Liver (tissue), 9 donors: ENCODE results near the gene KRT6C. TPM values are rescaled to one million over a fixed set of nuclear protein-coding genes. Genes with fewer than 3 reads are reported as not detected.

ENCODE experiments used
- DNase-seq: peaks from one replicate; pipeline ENCODE4 v3.0.0-alpha.2; 2017; ENCODE audit warnings: low spot score
- H3K27ac ChIP-seq, 2 donors: one replicate each; pipeline ENCODE4 v1.7.0; 2013; ENCODE audit warnings: inconsistent platforms in 2 of 2, low read length in 2 of 2, control low read depth in 1 of 2, low read depth in 1 of 2, mild to moderate bottlenecking in 1 of 2
- H3K27me3 ChIP-seq, 4 donors: one replicate each; pipeline versions ENCODE4 v1.6.1 to v1.7.0; 2013; ENCODE audit warnings: low read length in 3 of 4, inconsistent platforms in 1 of 4, mild to moderate bottlenecking in 1 of 4, moderate library complexity in 1 of 4; ENCODE audit not compliant: control insufficient read depth in 4 of 4, insufficient read depth in 4 of 4
- H3K36me3 ChIP-seq, 4 donors: one replicate each; pipeline versions ENCODE4 v1.6.1 to v1.7.0; 2013; ENCODE audit warnings: low read length in 3 of 4, mild to moderate bottlenecking in 3 of 4, low read depth in 1 of 4, moderate library complexity in 1 of 4; ENCODE audit not compliant: control insufficient read depth in 4 of 4, insufficient read depth in 3 of 4
- H3K4me1 ChIP-seq, 4 donors: one replicate each; pipeline versions ENCODE4 v1.6.1 to v1.7.0; 2013; ENCODE audit warnings: low read length in 3 of 4, mild to moderate bottlenecking in 3 of 4, moderate library complexity in 1 of 4; ENCODE audit not compliant: control insufficient read depth in 4 of 4, insufficient read depth in 4 of 4
- H3K4me3 ChIP-seq, 3 donors: one replicate each; pipeline versions ENCODE4 v1.6.1 to v1.7.0; 2013; ENCODE audit warnings: low read length in 3 of 3, control low read depth in 1 of 3, low read depth in 1 of 3, mild to moderate bottlenecking in 1 of 3
- H3K9ac ChIP-seq, 2 donors: one replicate each; pipeline ENCODE4 v1.7.0; 2013; ENCODE audit warnings: low read length in 2 of 2, mild to moderate bottlenecking in 2 of 2, moderate library complexity in 2 of 2, control low read depth in 1 of 2, low read depth in 1 of 2
- H3K9me3 ChIP-seq, 4 donors: one replicate each; pipeline versions ENCODE4 v1.6.1 to v1.7.0; 2013; ENCODE audit warnings: low read length in 3 of 4; ENCODE audit not compliant: control insufficient read depth in 4 of 4
- ATF3 ChIP-seq: IDR thresholded peaks from 2 replicates; pipeline ENCODE4 v1.6.1; 2016; ENCODE audit warnings: antibody characterized with exemption
- EGR1 ChIP-seq, 2 donors: IDR thresholded peaks; 2 replicates each; pipeline ENCODE4 v1.6.1; 2016 to 2018; ENCODE audit warnings: antibody characterized with exemption in 2 of 2, low read depth in 2 of 2
- FOXA1 ChIP-seq: IDR thresholded peaks from 2 replicates; pipeline ENCODE4 v1.6.1; 2016; ENCODE audit warnings: antibody characterized with exemption
- FOXA2 ChIP-seq: IDR thresholded peaks from 2 replicates; pipeline ENCODE4 v1.6.1; 2016; ENCODE audit warnings: antibody characterized with exemption
- GABPA ChIP-seq, 2 donors: IDR thresholded peaks in 1 of 2; conservative IDR thresholded peaks in 1 of 2; 2 replicates each; pipeline ENCODE4 v1.6.1; 2016; ENCODE audit warnings: antibody characterized with exemption in 2 of 2, mild to moderate bottlenecking in 1 of 2, moderate library complexity in 1 of 2
- HNF4A ChIP-seq, 2 donors: conservative IDR thresholded peaks; 2 replicates each; pipeline ENCODE4 v1.6.1; 2016; ENCODE audit warnings: antibody characterized with exemption in 2 of 2, mild to moderate bottlenecking in 2 of 2
- HNF4G ChIP-seq: IDR thresholded peaks from 2 replicates; pipeline ENCODE4 v1.6.1; 2016; ENCODE audit warnings: antibody characterized with exemption
- JUND ChIP-seq, 2 donors: IDR thresholded peaks; 2 replicates each; pipeline ENCODE4 v1.6.1; 2016; ENCODE audit warnings: antibody characterized with exemption in 2 of 2
- MAX ChIP-seq: IDR thresholded peaks from 2 replicates; pipeline ENCODE4 v1.6.1; 2016; ENCODE audit warnings: antibody characterized with exemption
- NR2F2 ChIP-seq: IDR thresholded peaks from 2 replicates; pipeline ENCODE4 v1.6.1; 2016; ENCODE audit warnings: antibody characterized with exemption
- RAD21 ChIP-seq, 2 donors: IDR thresholded peaks; 2 replicates each; pipeline ENCODE4 v1.6.1; 2016; ENCODE audit warnings: antibody characterized with exemption in 2 of 2, mild to moderate bottlenecking in 2 of 2
- REST ChIP-seq: IDR thresholded peaks from 2 replicates; pipeline ENCODE4 v1.6.1; 2016; ENCODE audit warnings: antibody characterized with exemption, mild to moderate bottlenecking
- RXRA ChIP-seq, 2 donors: IDR thresholded peaks; 2 replicates each; pipeline ENCODE4 v1.6.1; 2017 to 2018; ENCODE audit warnings: antibody characterized with exemption in 2 of 2, mild to moderate bottlenecking in 1 of 2
- SP1 ChIP-seq: IDR thresholded peaks from 2 replicates; pipeline ENCODE4 v1.6.1; 2018; ENCODE audit warnings: antibody characterized with exemption, mild to moderate bottlenecking
- TAF1 ChIP-seq: conservative IDR thresholded peaks from 2 replicates; pipeline ENCODE4 v1.6.1; 2016; ENCODE audit warnings: antibody characterized with exemption, mild to moderate bottlenecking
- YY1 ChIP-seq: IDR thresholded peaks from 2 replicates; pipeline ENCODE4 v1.6.1; 2016; ENCODE audit warnings: antibody characterized with exemption, mild to moderate bottlenecking
- ZBTB33 ChIP-seq: IDR thresholded peaks from 2 replicates; pipeline ENCODE4 v1.6.1; 2016; ENCODE audit warnings: antibody characterized with exemption
- WGBS: extraction: QIAGEN DNeasy Blood & Tissue Kit; methylation state at CpG from one replicate; pipeline ENCODE4 v1.1.7; 2013; 5-methylcytosine and 5-hydroxymethylcytosine counted together
- polyA plus RNA-seq, 2 donors: library from polyadenylated mRNA; stranded (reverse) in 1 of 2; unstranded in 1 of 2; fragments of 200-250 nt in 1 of 2; fragments of >200 nt in 1 of 2; fragmentation: Nextera tagmentation in 1 of 2; extraction: Ambion mirVana in 1 of 2; gene quantifications; one replicate each; pipeline versions ENCODE4 v1.2.1 to v1.2.3, GENCODE V29; 2013 to 2015
- total RNA-seq, 2 donors: library from RNA; depleted of rRNA; stranded (reverse); fragments of >200 nt; gene quantifications; one replicate each; pipeline ENCODE4 v1.2.3, GENCODE V29; 2014
- donor health status: healthy.
- donor health status: healthy.
- donor health status: healthy.
- donor health status: healthy.
- donor health status: healthy.

The KRT6C gene
- total and polyA plus RNA-seq, 4 donors, result 0.61 TPM; not detected in 3

GRCh38 chr12:52437508-52437907 lies 36.1 kb downstream of the KRT6C start:
- H3K4me3 ChIP-seq, result no peak overlapping the region
- no peaks in the 10 kb centered on the region for H3K4me1 ChIP-seq
- peaks cover 0 to 6% (median 0%) of the 10 kb centered on the region in 4 donors for H3K27me3 ChIP-seq
- no peak for DNase-seq
- WGBS, result 82% methylated on average over 9 of the region's 9 CpGs
- no peaks in the 10 kb centered on the region for H3K36me3 ChIP-seq
- TF ChIP-seq EGR1 (IDR thresholded peaks at IDR 0.05; ENCODE audit: low read depth in 2 of 2) (no peak), GABPA (IDR thresholded peaks at IDR 0.05 in 1 of 2, conservative IDR thresholded peaks at IDR 0.05 in 1 of 2) (no peak), RXRA (IDR thresholded peaks at IDR 0.05) (no peak), TAF1 (no peak)
- H3K27ac ChIP-seq, result no peak overlapping the region
- H3K9me3 ChIP-seq, result no peaks in the 10 kb centered on the region
- no peak overlapping the region for H3K9ac ChIP-seq

- H3K27ac ChIP-seq, result no peak overlapping the region
- no peaks in the 10 kb centered on the region for H3K36me3 ChIP-seq
- H3K27me3 ChIP-seq, result peaks cover 0 to 6% (median 0%) of the 10 kb centered on the region in 4 donors
- H3K9ac ChIP-seq, result no peak overlapping the region
- H3K4me1 ChIP-seq, result no peaks in the 10 kb centered on the region
- no peak overlapping the region for H3K4me3 ChIP-seq
- TF ChIP-seq HNF4G (no peak), TAF1 (no peak), HNF4A (conservative IDR thresholded peaks at IDR 0.05) (no peak), JUND (IDR thresholded peaks at IDR 0.05) (no peak), YY1 (no peak)
- DNase-seq, result no peak
- 65% methylated on average over 9 of the region's 9 CpGs for WGBS
- H3K9me3 ChIP-seq, result no peaks in the 10 kb centered on the region
Observed at GRCh38 chr12:52436828-52437474, 36.7 kb downstream of the KRT6C start.

- no peak overlapping the region for H3K9ac ChIP-seq
- 76% methylated on average over 9 of the region's 9 CpGs for WGBS
- no peaks in the 10 kb centered on the region for H3K4me1 ChIP-seq
- H3K36me3 ChIP-seq, result no peaks in the 10 kb centered on the region
- H3K27me3 ChIP-seq, result peaks cover 0 to 9% (median 0%) of the 10 kb centered on the region in 4 donors
- no peaks in the 10 kb centered on the region for H3K9me3 ChIP-seq
- TF ChIP-seq GABPA (IDR thresholded peaks at IDR 0.05 in 1 of 2, conservative IDR thresholded peaks at IDR 0.05 in 1 of 2), result no peak
- no peak for TF ChIP-seq HNF4G
- no peak for TF ChIP-seq RAD21 (IDR thresholded peaks at IDR 0.05)
- no peak for TF ChIP-seq REST
- no peak for TF ChIP-seq TAF1
- no peak for TF ChIP-seq ZBTB33
- TF ChIP-seq ATF3, result no peak
- no peak for TF ChIP-seq FOXA2
- no peak for TF ChIP-seq NR2F2
- no peak for TF ChIP-seq MAX
- no peak for TF ChIP-seq SP1
- TF ChIP-seq FOXA1, result no peak
- TF ChIP-seq RXRA (IDR thresholded peaks at IDR 0.05), result no peak
- TF ChIP-seq YY1, result no peak
- H3K27ac ChIP-seq, result no peak overlapping the region
- H3K4me3 ChIP-seq, result no peak overlapping the region
- DNase-seq, result no peak
Observed at GRCh38 chr12:52436000-52436827, 37.4 kb downstream of the KRT6C start.
